Keratinocyte (primary cell): ENCODE results near the gene KLHL36. TPM values are rescaled to one million over a fixed set of nuclear protein-coding genes. Genes with fewer than 3 reads are reported as not detected.

ENCODE experiments used
- DNase-seq: peaks from one replicate; pipeline ENCODE4 v3.0.0-alpha.2; 2011; ENCODE audit warnings: low read depth, missing footprints, low spot score
- FAIRE-seq: peaks from 2 replicates; lab custom pipeline; 2011; peaks lifted over from hg19 to GRCh38; lab: Jason Lieb, UNC
- H2AFZ ChIP-seq: 2 replicates; pipeline ENCODE4 v1.6.0; 2012; ENCODE audit warnings: low read length, control low read depth, inconsistent platforms; ENCODE audit not compliant: control insufficient read depth
- H3K27ac ChIP-seq: 2 replicates; pipeline ENCODE4 v1.5.1; 2011; ENCODE audit warnings: low read length; ENCODE audit not compliant: control insufficient read depth, insufficient read depth
- H3K27me3 ChIP-seq: 3 replicates; pipeline ENCODE4 v1.6.0; 2011; ENCODE audit warnings: low read length; ENCODE audit not compliant: control insufficient read depth, insufficient read depth; ENCODE audit errors: extremely low read depth
- H3K36me3 ChIP-seq, 2 experiments: 2 replicates in 1 of 2; 3 replicates in 1 of 2; pipeline ENCODE4 v1.5.1; 2011; ENCODE audit warnings: low read length in 2 of 2, mild to moderate bottlenecking in 1 of 2; ENCODE audit not compliant: control insufficient read depth in 2 of 2, insufficient read depth in 2 of 2; ENCODE audit errors: extremely low read depth in 1 of 2
- H3K4me1 ChIP-seq: 3 replicates; pipeline ENCODE4 v1.5.1; 2011; ENCODE audit warnings: low read length; ENCODE audit not compliant: control insufficient read depth, insufficient read depth; ENCODE audit errors: extremely low read depth
- H3K4me2 ChIP-seq: 3 replicates; pipeline ENCODE4 v1.6.0; 2011; ENCODE audit warnings: low read depth, low read length; ENCODE audit not compliant: control insufficient read depth, insufficient read depth; ENCODE audit errors: extremely low read depth
- H3K4me3 ChIP-seq, 3 experiments: fragments of 200-600 bp in 1 of 3; sonication (generic) in 1 of 3; 2 replicates in 2 of 3; 3 replicates in 1 of 3; pipeline ENCODE4 v1.5.1; 2011 to 2016; ENCODE audit warnings: low read length in 3 of 3, mild to moderate bottlenecking in 3 of 3, control low read depth in 2 of 3, inconsistent platforms in 1 of 3, low read depth in 1 of 3, mixed read lengths in 1 of 3, mixed run types in 1 of 3, moderate library complexity in 1 of 3; ENCODE audit not compliant: control insufficient read depth in 2 of 3, insufficient read depth in 2 of 3; ENCODE audit errors: extremely low read depth in 1 of 3
- H3K79me2 ChIP-seq: 2 replicates; pipeline ENCODE4 v1.6.0; 2012; ENCODE audit warnings: low read length; ENCODE audit not compliant: control insufficient read depth, insufficient read depth
- H3K9ac ChIP-seq: 3 replicates; pipeline ENCODE4 v1.6.0; 2011; ENCODE audit warnings: low read length; ENCODE audit not compliant: control insufficient read depth, insufficient read depth; ENCODE audit errors: extremely low read depth
- H3K9me1 ChIP-seq: 3 replicates; pipeline ENCODE4 v1.6.0; 2011; ENCODE audit warnings: low read length; ENCODE audit not compliant: control insufficient read depth, insufficient read depth; ENCODE audit errors: extremely low read depth
- H3K9me3 ChIP-seq: 2 replicates; pipeline ENCODE4 v1.5.1; 2012; ENCODE audit warnings: low read depth, low read length; ENCODE audit not compliant: control insufficient read depth
- H4K20me1 ChIP-seq: 3 replicates; pipeline ENCODE4 v1.6.0; 2011; ENCODE audit warnings: low read length; ENCODE audit not compliant: control insufficient read depth, insufficient read depth; ENCODE audit errors: extremely low read depth
- EZH2 ChIP-seq: IDR thresholded peaks from one replicate; pipeline ENCODE4 v1.6.1; 2012; ENCODE audit warnings: inconsistent platforms, mild to moderate bottlenecking, low read length, moderate library complexity
- dilution Hi-C: fragments of 300-500 bp; cut with MboI; formaldehyde crosslinking; loops from one replicate; pipeline ENCODE4 v1.7.0; 2020; ENCODE audit warnings: low sequenced_read_pairs; ENCODE audit not compliant: extremely low pct_ligation_motif_present
- polyA plus RNA-seq, 5 experiments: library from polyadenylated mRNA; depleted of rRNA in 3 of 5; stranded (reverse) in 3 of 5; stranded (forward) in 1 of 5; unstranded in 1 of 5; fragments of >200 nt; gene quantifications; 1 replicate in 1 of 5; 2 replicates in 3 of 5; 3 replicates in 1 of 5; pipeline versions ENCODE4 v1.2.1 to v1.2.3, GENCODE V29; 2011 to 2012; ENCODE audit warnings: missing spikeins in 2 of 5, low read depth in 1 of 5, low replicate concordance in 1 of 5
- TF ChIP-seq, protein P1 (sequence below), 3 experiments: IDR thresholded peaks in 1 of 3; conservative IDR thresholded peaks in 1 of 3; optimal IDR thresholded peaks in 1 of 3; 2 replicates in 2 of 3; 3 replicates in 1 of 3; pipeline versions ENCODE3 to v1.5.1; 2011; ENCODE audit warnings: low read length in 3 of 3, mild to moderate bottlenecking in 3 of 3, moderate library complexity in 2 of 3, control low read depth in 1 of 3, inconsistent platforms in 1 of 3; ENCODE audit not compliant: insufficient read depth in 2 of 3; ENCODE audit errors: extremely low read depth in 1 of 3

The KLHL36 gene
- polyA plus RNA-seq, 1 donor (not counting 4 experiments of a cell fraction or from before 2014, with no cell fraction given), result 27.5 TPM

DNA sequence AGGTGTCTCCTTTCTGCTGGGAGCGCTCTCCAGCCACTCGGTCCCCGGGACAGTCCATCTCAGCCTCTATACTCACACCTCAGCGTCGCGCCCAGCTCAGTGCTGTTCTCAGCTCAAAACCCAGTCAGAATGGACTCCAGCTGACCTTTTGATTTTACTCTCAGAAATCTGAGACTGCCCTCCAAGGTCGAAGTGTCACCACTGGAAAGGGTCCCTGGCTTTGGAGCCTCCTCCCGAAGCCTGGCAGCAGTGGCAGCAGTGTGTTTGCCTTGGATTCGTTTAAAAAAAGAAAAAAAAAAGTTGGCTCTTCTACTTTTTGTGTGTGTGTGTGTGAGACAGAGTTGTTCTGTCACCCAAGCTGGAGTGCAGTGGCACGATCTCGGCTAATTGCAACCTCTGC lies 10.4 kb downstream of the KLHL36 start:
- H3K4me1 ChIP-seq, result no peaks in the 10 kb centered on the region
- DNase-seq, result no peak
- no peak overlapping the region for H3K4me2 ChIP-seq
- H3K27me3 ChIP-seq, result no peaks in the 10 kb centered on the region
- H3K9me1 ChIP-seq, result no peaks in the 10 kb centered on the region
- H3K36me3 ChIP-seq, result peaks cover 48 to 56% of the 10 kb centered on the region in 2 experiments
- dilution Hi-C loops, result no loop called here
- H3K9me3 ChIP-seq, result no peaks in the 10 kb centered on the region
- no peak for TF ChIP-seq EZH2
- TF ChIP-seq, protein P1, sequence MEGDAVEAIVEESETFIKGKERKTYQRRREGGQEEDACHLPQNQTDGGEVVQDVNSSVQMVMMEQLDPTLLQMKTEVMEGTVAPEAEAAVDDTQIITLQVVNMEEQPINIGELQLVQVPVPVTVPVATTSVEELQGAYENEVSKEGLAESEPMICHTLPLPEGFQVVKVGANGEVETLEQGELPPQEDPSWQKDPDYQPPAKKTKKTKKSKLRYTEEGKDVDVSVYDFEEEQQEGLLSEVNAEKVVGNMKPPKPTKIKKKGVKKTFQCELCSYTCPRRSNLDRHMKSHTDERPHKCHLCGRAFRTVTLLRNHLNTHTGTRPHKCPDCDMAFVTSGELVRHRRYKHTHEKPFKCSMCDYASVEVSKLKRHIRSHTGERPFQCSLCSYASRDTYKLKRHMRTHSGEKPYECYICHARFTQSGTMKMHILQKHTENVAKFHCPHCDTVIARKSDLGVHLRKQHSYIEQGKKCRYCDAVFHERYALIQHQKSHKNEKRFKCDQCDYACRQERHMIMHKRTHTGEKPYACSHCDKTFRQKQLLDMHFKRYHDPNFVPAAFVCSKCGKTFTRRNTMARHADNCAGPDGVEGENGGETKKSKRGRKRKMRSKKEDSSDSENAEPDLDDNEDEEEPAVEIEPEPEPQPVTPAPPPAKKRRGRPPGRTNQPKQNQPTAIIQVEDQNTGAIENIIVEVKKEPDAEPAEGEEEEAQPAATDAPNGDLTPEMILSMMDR (optimal IDR thresholded peaks at IDR 0.05 in 1 of 3, IDR thresholded peaks at IDR 0.05 in 1 of 3, conservative IDR thresholded peaks at IDR 0.05 in 1 of 3; ENCODE audit: extremely low read depth in 1 of 3, insufficient read depth in 2 of 3, low read length in 3 of 3), result no peak
- no peak overlapping the region for H3K4me3 ChIP-seq
- no peak overlapping the region for H3K9ac ChIP-seq
- FAIRE-seq, result no peak
- no peak overlapping the region for H3K27ac ChIP-seq
- H2AFZ ChIP-seq, result no peak overlapping the region
- H3K79me2 ChIP-seq, result peaks cover 21% of the 10 kb centered on the region
- no peaks in the 10 kb centered on the region for H4K20me1 ChIP-seq

DNA sequence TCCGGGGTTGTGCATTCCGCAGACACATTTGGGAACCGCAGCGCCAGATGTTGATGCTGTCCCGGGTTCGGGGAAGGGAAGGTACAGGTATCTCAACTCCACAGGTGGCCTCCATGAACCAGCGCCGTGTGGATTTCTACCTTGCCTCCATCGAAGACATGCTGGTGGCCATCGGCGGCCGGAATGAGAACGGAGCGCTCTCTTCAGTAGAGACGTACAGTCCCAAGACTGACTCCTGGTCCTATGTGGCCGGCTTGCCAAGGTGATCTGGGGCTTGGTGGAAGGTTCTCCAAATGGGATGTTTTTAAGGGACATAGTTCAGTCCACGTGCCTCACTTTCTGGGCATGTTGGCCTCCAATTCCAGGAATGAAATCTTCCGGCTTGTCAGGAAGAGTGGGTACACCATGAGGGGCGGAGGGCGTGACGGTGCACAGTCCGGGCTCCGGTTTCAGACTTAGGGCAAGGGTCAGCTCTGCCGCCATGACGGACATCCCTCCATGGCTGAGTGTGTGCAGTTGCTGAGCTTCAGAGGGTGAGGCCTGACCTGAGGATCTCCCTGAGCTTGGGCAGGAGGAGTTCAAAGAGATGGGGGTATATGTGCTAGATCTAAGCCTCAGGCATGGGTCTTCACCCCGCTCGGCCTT lies 11.5 kb downstream of the KLHL36 start:
- Histone ChIP-seq H3K9me3 (no peaks in the 10 kb centered on the region), H4K20me1 (no peaks in the 10 kb centered on the region), H3K36me3 (peaks cover 50 to 55% of the 10 kb centered on the region in 2 experiments), H3K4me3 (no peak overlapping the region), H2AFZ (no peak overlapping the region), H3K79me2 (peaks cover 15% of the 10 kb centered on the region), H3K4me1 (no peaks in the 10 kb centered on the region), H3K4me2 (no peak overlapping the region), H3K27ac (no peak overlapping the region), H3K27me3 (no peaks in the 10 kb centered on the region), H3K9me1 (no peaks in the 10 kb centered on the region), H3K9ac (no peak overlapping the region)
- FAIRE-seq, result no peak
- dilution Hi-C loops, result no loop called here
- TF ChIP-seq, protein P1 (optimal IDR thresholded peaks at IDR 0.05 in 1 of 3, IDR thresholded peaks at IDR 0.05 in 1 of 3, conservative IDR thresholded peaks at IDR 0.05 in 1 of 3; ENCODE audit: extremely low read depth in 1 of 3, insufficient read depth in 2 of 3, low read length in 3 of 3), result no peak
- no peak for TF ChIP-seq EZH2
- no peak for DNase-seq
